HEK293 (cell line): ENCODE measurements around the gene SARM1.

ENCODE experiments used
- CTCF ChIP-seq: fragments of 450-650 bp; formaldehyde crosslinking; IDR thresholded peaks from 2 replicates; pipeline ENCODE4 v1.5.1; 2016; ENCODE audit warnings: missing biosample characterization, missing genetic modification characterization
- GLIS2 ChIP-seq: fragments of 450-650 bp; formaldehyde crosslinking; IDR thresholded peaks from 2 replicates; pipeline ENCODE4 v1.5.1; 2016; ENCODE audit warnings: missing biosample characterization, missing genetic modification characterization
- INSM2 ChIP-seq: fragments of 450-650 bp; formaldehyde crosslinking; IDR thresholded peaks from 2 replicates; pipeline ENCODE4 v1.5.1; 2016; ENCODE audit warnings: missing biosample characterization, missing genetic modification characterization
- KLF16 ChIP-seq: fragments of 450-650 bp; formaldehyde crosslinking; IDR thresholded peaks from 2 replicates; pipeline ENCODE4 v1.5.1; 2017; ENCODE audit warnings: missing biosample characterization, missing genetic modification characterization
- KLF7 ChIP-seq: fragments of 450-650 bp; formaldehyde crosslinking; IDR thresholded peaks from 2 replicates; pipeline ENCODE4 v1.5.1; 2016; ENCODE audit warnings: missing biosample characterization, missing genetic modification characterization, borderline replicate concordance
- KLF9 ChIP-seq: fragments of 450-650 bp; formaldehyde crosslinking; IDR thresholded peaks from 2 replicates; pipeline ENCODE4 v1.5.1; 2016; ENCODE audit warnings: missing biosample characterization, missing genetic modification characterization, low read depth
- ZFP3 ChIP-seq: fragments of 450-650 bp; formaldehyde crosslinking; IDR thresholded peaks from 2 replicates; pipeline ENCODE4 v1.5.1; 2016; ENCODE audit warnings: low read depth, missing biosample characterization, missing genetic modification characterization
- ZNF132 ChIP-seq: fragments of 450-650 bp; formaldehyde crosslinking; IDR thresholded peaks from 2 replicates; pipeline ENCODE4 v1.5.1; 2017; ENCODE audit warnings: missing biosample characterization, missing genetic modification characterization, borderline replicate concordance
- ZNF16 ChIP-seq: fragments of 450-650 bp; formaldehyde crosslinking; IDR thresholded peaks from 2 replicates; pipeline ENCODE4 v1.5.1; 2016; ENCODE audit warnings: low read depth, missing biosample characterization, missing genetic modification characterization
- ZNF214 ChIP-seq: fragments of 450-650 bp; formaldehyde crosslinking; IDR thresholded peaks from 2 replicates; pipeline ENCODE4 v1.5.1; 2017; ENCODE audit warnings: missing biosample characterization, mild to moderate bottlenecking, missing genetic modification characterization, borderline replicate concordance
- ZNF24 ChIP-seq: fragments of 450-650 bp; formaldehyde crosslinking; IDR thresholded peaks from 2 replicates; pipeline ENCODE4 v1.5.1; 2016; ENCODE audit warnings: missing biosample characterization, missing genetic modification characterization
- ZNF324 ChIP-seq: fragments of 450-650 bp; formaldehyde crosslinking; IDR thresholded peaks from 2 replicates; pipeline ENCODE4 v1.5.1; 2016; ENCODE audit warnings: missing biosample characterization, missing genetic modification characterization
- ZNF335 ChIP-seq: fragments of 450-650 bp; formaldehyde crosslinking; conservative IDR thresholded peaks from 2 replicates; pipeline ENCODE4 v1.5.1; 2016; ENCODE audit warnings: missing biosample characterization, missing genetic modification characterization
- ZNF354C ChIP-seq: fragments of 450-650 bp; formaldehyde crosslinking; IDR thresholded peaks from 2 replicates; pipeline ENCODE4 v1.5.1; 2016; ENCODE audit warnings: missing biosample characterization, missing genetic modification characterization, low read depth, borderline replicate concordance
- ZNF544 ChIP-seq: fragments of 450-650 bp; formaldehyde crosslinking; IDR thresholded peaks from 2 replicates; pipeline ENCODE4 v1.5.0; 2017; ENCODE audit warnings: missing biosample characterization, missing genetic modification characterization
- ZNF623 ChIP-seq: fragments of 450-650 bp; formaldehyde crosslinking; IDR thresholded peaks from 2 replicates; pipeline ENCODE4 v1.5.1; 2016; ENCODE audit warnings: missing biosample characterization, missing genetic modification characterization
- ZNF629 ChIP-seq: fragments of 450-650 bp; formaldehyde crosslinking; IDR thresholded peaks from 2 replicates; pipeline ENCODE4 v1.5.1; 2017; ENCODE audit warnings: missing biosample characterization, missing genetic modification characterization
- ZNF704 ChIP-seq: fragments of 450-650 bp; formaldehyde crosslinking; IDR thresholded peaks from 2 replicates; pipeline ENCODE4 v1.5.1; 2016; ENCODE audit warnings: missing biosample characterization, missing genetic modification characterization
- ZNF707 ChIP-seq: fragments of 450-650 bp; formaldehyde crosslinking; IDR thresholded peaks from 2 replicates; pipeline ENCODE4 v1.5.1; 2016; ENCODE audit warnings: missing biosample characterization, missing genetic modification characterization
- ZNF837 ChIP-seq: fragments of 450-650 bp; formaldehyde crosslinking; IDR thresholded peaks from 2 replicates; pipeline ENCODE4 v1.5.1; 2016; ENCODE audit warnings: missing biosample characterization, missing genetic modification characterization
- ZXDB ChIP-seq: fragments of 450-650 bp; formaldehyde crosslinking; IDR thresholded peaks from 2 replicates; pipeline ENCODE4 v1.5.1; 2016; ENCODE audit warnings: missing biosample characterization, missing genetic modification characterization
- TF ChIP-seq, protein P1 (sequence below): fragments of 450-650 bp; formaldehyde crosslinking; IDR thresholded peaks from 2 replicates; pipeline ENCODE4 v1.5.1; 2017; ENCODE audit warnings: missing biosample characterization, missing genetic modification characterization
- TF ChIP-seq, protein P2 (sequence below): fragments of 450-650 bp; formaldehyde crosslinking; conservative IDR thresholded peaks from 2 replicates; pipeline ENCODE4 v1.5.1; 2016; ENCODE audit warnings: low read depth, missing biosample characterization, missing genetic modification characterization
- TF ChIP-seq, protein P3 (sequence below): fragments of 450-650 bp; formaldehyde crosslinking; optimal IDR thresholded peaks from 2 replicates; pipeline ENCODE3; 2016; ENCODE audit warnings: missing biosample characterization, mild to moderate bottlenecking, missing genetic modification characterization

The SARM1 gene

DNA sequence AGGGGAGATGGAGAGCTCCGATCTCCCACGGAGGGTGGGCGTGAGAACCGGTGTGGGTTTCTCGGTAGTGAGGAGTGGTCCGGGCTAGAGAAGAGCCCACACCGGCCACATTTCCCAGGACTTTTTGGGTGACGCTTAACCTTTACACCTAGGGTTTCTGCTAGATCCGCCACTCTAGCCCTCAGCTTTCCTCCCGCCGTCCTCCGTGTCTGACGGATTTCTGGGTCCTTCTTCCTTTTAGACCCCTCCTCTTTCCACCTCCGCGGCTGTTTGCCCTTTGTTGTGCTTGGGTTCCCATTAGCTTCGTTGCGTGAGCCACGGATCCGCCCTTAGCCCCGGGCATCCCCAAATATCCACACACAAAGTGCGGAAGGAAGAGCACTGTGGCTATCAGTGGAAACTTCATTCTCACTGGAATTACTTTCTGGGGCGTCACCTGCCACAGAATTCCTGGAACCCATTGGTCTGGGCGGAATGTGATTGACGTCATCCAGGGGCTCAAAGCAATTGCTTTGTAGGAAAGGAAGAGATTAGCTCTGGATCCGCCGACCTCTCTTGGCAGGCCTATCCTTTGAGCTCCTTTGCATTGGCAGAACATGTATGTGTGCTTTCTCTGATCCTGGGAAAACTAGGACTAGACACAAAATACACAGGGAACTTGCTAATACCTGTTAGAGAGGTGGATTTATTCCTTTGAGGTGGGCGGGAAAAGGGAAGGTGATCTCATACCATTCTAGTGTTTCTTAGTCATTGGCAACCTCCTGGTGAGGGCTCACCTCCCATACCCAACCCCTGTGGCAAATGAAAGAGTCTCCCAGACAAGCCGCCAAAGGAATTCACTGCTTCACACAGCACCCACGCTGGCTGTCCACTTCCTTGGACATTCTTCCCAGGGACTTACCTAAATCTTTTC is 35.3 kb upstream of the SARM1 start (continued):
- TF ChIP-seq ZNF704 (tag by site-specific recombination) (no peak), GLIS2 (tag by site-specific recombination) (peak; percentile 63; the same call in 1 of the 2 replicates), ZNF629 (tag by site-specific recombination) (peak; percentile 96), ZNF837 (tag by site-specific recombination) (0 out of 2 replicates have a peak, but pooled peaks have one; percentile 35), ZNF132 (tag by site-specific recombination) (no peak), ZNF707 (tag by site-specific recombination) (no peak), ZFP3 (tag by site-specific recombination) (no peak), INSM2 (tag by site-specific recombination) (peak; percentile 43; the same call in 1 of the 2 replicates), KLF16 (tag by site-specific recombination) (no peak; the same call in 1 of the 2 replicates), ZNF16 (tag by site-specific recombination) (no peak), ZNF623 (tag by site-specific recombination) (no peak), ZNF324 (tag by site-specific recombination) (0 out of 2 replicates have a peak, but pooled peaks have one; percentile 15), ZNF24 (tag by site-specific recombination) (peak; percentile 57; the same call in 1 of the 2 replicates), KLF7 (tag by site-specific recombination) (no peak), CTCF (tag by site-specific recombination) (peak; percentile 28; the same call in 1 of the 2 replicates), KLF9 (tag by site-specific recombination) (peak; percentile 51; the same call in 1 of the 2 replicates), ZNF335 (tag by site-specific recombination) (peak; percentile 81), ZNF214 (tag by site-specific recombination) (no peak), ZNF354C (tag by site-specific recombination) (no peak), ZXDB (tag by site-specific recombination) (no peak; the same call in none of the 2 replicates), ZNF544 (tag by site-specific recombination) (no peak)
- TF ChIP-seq, protein P1, sequence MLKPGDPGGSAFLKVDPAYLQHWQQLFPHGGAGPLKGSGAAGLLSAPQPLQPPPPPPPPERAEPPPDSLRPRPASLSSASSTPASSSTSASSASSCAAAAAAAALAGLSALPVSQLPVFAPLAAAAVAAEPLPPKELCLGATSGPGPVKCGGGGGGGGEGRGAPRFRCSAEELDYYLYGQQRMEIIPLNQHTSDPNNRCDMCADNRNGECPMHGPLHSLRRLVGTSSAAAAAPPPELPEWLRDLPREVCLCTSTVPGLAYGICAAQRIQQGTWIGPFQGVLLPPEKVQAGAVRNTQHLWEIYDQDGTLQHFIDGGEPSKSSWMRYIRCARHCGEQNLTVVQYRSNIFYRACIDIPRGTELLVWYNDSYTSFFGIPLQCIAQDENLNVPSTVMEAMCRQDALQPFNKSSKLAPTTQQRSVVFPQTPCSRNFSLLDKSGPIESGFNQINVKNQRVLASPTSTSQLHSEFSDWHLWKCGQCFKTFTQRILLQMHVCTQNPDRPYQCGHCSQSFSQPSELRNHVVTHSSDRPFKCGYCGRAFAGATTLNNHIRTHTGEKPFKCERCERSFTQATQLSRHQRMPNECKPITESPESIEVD, result no peak
- TF ChIP-seq, protein P2, sequence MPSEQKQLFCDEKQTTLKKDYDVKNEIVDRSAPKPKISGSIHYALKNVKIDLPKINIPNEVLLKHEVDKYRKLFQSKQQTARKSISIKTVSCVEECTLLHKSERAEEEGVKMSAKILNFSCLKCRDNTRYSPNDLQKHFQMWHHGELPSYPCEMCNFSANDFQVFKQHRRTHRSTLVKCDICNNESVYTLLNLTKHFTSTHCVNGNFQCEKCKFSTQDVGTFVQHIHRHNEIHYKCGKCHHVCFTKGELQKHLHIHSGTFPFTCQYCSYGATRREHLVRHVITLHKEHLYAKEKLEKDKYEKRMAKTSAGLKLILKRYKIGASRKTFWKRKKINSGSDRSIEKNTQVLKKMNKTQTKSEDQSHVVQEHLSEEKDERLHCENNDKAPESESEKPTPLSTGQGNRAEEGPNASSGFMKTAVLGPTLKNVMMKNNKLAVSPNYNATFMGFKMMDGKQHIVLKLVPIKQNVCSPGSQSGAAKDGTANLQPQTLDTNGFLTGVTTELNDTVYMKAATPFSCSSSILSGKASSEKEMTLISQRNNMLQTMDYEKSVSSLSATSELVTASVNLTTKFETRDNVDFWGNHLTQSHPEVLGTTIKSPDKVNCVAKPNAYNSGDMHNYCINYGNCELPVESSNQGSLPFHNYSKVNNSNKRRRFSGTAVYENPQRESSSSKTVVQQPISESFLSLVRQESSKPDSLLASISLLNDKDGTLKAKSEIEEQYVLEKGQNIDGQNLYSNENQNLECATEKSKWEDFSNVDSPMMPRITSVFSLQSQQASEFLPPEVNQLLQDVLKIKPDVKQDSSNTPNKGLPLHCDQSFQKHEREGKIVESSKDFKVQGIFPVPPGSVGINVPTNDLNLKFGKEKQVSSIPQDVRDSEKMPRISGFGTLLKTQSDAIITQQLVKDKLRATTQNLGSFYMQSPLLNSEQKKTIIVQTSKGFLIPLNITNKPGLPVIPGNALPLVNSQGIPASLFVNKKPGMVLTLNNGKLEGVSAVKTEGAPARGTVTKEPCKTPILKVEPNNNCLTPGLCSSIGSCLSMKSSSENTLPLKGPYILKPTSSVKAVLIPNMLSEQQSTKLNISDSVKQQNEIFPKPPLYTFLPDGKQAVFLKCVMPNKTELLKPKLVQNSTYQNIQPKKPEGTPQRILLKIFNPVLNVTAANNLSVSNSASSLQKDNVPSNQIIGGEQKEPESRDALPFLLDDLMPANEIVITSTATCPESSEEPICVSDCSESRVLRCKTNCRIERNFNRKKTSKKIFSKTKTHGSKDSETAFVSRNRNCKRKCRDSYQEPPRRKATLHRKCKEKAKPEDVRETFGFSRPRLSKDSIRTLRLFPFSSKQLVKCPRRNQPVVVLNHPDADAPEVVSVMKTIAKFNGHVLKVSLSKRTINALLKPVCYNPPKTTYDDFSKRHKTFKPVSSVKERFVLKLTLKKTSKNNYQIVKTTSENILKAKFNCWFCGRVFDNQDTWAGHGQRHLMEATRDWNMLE (tag by site-specific recombination), result no peak
- TF ChIP-seq, protein P3, sequence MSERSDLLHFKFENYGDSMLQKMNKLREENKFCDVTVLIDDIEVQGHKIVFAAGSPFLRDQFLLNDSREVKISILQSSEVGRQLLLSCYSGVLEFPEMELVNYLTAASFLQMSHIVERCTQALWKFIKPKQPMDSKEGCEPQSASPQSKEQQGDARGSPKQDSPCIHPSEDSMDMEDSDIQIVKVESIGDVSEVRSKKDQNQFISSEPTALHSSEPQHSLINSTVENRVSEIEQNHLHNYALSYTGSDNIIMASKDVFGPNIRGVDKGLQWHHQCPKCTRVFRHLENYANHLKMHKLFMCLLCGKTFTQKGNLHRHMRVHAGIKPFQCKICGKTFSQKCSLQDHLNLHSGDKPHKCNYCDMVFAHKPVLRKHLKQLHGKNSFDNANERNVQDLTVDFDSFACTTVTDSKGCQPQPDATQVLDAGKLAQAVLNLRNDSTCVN (tag by site-specific recombination), result no peak
